Superior temporal gyrus (tissue), 1 donor: Measurements from ENCODE around the gene SLC12A9.
"Not testable (repeated sequence)": the region's sequence is repeated elsewhere in the genome, so short reads cannot be mapped to it uniquely, and the experiment has no call there.

Experiments used
- DNase-seq: peaks from one replicate; pipeline ENCODE4 v3.0.0-alpha.2; 2016; ENCODE audit errors: extremely low spot score

SLC12A9 gene

GRCh38 chr7:100895701-100895955, 43.1 kb downstream of the SLC12A9 start, which contains the start of gene ACHE:
Gene ACHE (minus strand): TSS chr7:100895888. CDS start chr7:100894232, 1,656 bp downstream.
- no peak for DNase-seq

- DNase-seq: no peak
Measured at GRCh38 chr7:100895956-100896731, 43.6 kb downstream of the SLC12A9 start.

GRCh38 chr7:100896732-100897608, 44.5 kb downstream of the SLC12A9 start:
- no peak for DNase-seq

GRCh38 chr7:100897772-100898454, 45.4 kb downstream of the SLC12A9 start:
- no peak for DNase-seq

- no peak for DNase-seq
Measured at GRCh38 chr7:100899432-100899831, 46.9 kb downstream of the SLC12A9 start.

GRCh38 chr7:100900978-100901377, 48.5 kb downstream of the SLC12A9 start:
- DNase-seq: no peak

GRCh38 chr7:100901921-100902332, 49.4 kb downstream of the SLC12A9 start:
- no peak for DNase-seq

- DNase-seq: no peak
Measured at GRCh38 chr7:100902638-100903037, 50.1 kb downstream of the SLC12A9 start.

- no peak for DNase-seq
Measured at GRCh38 chr7:100908512-100908911, 56.0 kb downstream of the SLC12A9 start.

- not testable (repeated sequence) for DNase-seq
Measured at GRCh38 chr7:100910443-100910842, 57.9 kb downstream of the SLC12A9 start.

GRCh38 chr7:100911484-100911883, 59.0 kb downstream of the SLC12A9 start:
- DNase-seq: no peak

- no peak for DNase-seq
Measured at GRCh38 chr7:100914208-100914878, 61.8 kb downstream of the SLC12A9 start.

- DNase-seq: no peak
Measured at GRCh38 chr7:100914879-100915447, 62.5 kb downstream of the SLC12A9 start.
